Keratinocyte (primary cell): ENCODE results near the gene PSD2. TPM values are rescaled to one million over a fixed set of nuclear protein-coding genes. Genes with fewer than 3 reads are reported as not detected.

ENCODE experiments used
- DNase-seq: peaks from one replicate; pipeline ENCODE4 v3.0.0-alpha.2; 2011; ENCODE audit warnings: low read depth, missing footprints, low spot score
- FAIRE-seq: peaks from 2 replicates; lab custom pipeline; 2011; peaks lifted over from hg19 to GRCh38; lab: Jason Lieb, UNC
- H2AFZ ChIP-seq: 2 replicates; pipeline ENCODE4 v1.6.0; 2012; ENCODE audit warnings: low read length, control low read depth, inconsistent platforms; ENCODE audit not compliant: control insufficient read depth
- H3K27ac ChIP-seq: 2 replicates; pipeline ENCODE4 v1.5.1; 2011; ENCODE audit warnings: low read length; ENCODE audit not compliant: control insufficient read depth, insufficient read depth
- H3K27me3 ChIP-seq: 3 replicates; pipeline ENCODE4 v1.6.0; 2011; ENCODE audit warnings: low read length; ENCODE audit not compliant: control insufficient read depth, insufficient read depth; ENCODE audit errors: extremely low read depth
- H3K36me3 ChIP-seq, 2 experiments: 2 replicates in 1 of 2; 3 replicates in 1 of 2; pipeline ENCODE4 v1.5.1; 2011; ENCODE audit warnings: low read length in 2 of 2, mild to moderate bottlenecking in 1 of 2; ENCODE audit not compliant: control insufficient read depth in 2 of 2, insufficient read depth in 2 of 2; ENCODE audit errors: extremely low read depth in 1 of 2
- H3K4me1 ChIP-seq: 3 replicates; pipeline ENCODE4 v1.5.1; 2011; ENCODE audit warnings: low read length; ENCODE audit not compliant: control insufficient read depth, insufficient read depth; ENCODE audit errors: extremely low read depth
- H3K4me2 ChIP-seq: 3 replicates; pipeline ENCODE4 v1.6.0; 2011; ENCODE audit warnings: low read depth, low read length; ENCODE audit not compliant: control insufficient read depth, insufficient read depth; ENCODE audit errors: extremely low read depth
- H3K4me3 ChIP-seq, 3 experiments: fragments of 200-600 bp in 1 of 3; sonication (generic) in 1 of 3; 2 replicates in 2 of 3; 3 replicates in 1 of 3; pipeline ENCODE4 v1.5.1; 2011 to 2016; ENCODE audit warnings: low read length in 3 of 3, mild to moderate bottlenecking in 3 of 3, control low read depth in 2 of 3, inconsistent platforms in 1 of 3, low read depth in 1 of 3, mixed read lengths in 1 of 3, mixed run types in 1 of 3, moderate library complexity in 1 of 3; ENCODE audit not compliant: control insufficient read depth in 2 of 3, insufficient read depth in 2 of 3; ENCODE audit errors: extremely low read depth in 1 of 3
- H3K79me2 ChIP-seq: 2 replicates; pipeline ENCODE4 v1.6.0; 2012; ENCODE audit warnings: low read length; ENCODE audit not compliant: control insufficient read depth, insufficient read depth
- H3K9ac ChIP-seq: 3 replicates; pipeline ENCODE4 v1.6.0; 2011; ENCODE audit warnings: low read length; ENCODE audit not compliant: control insufficient read depth, insufficient read depth; ENCODE audit errors: extremely low read depth
- H3K9me1 ChIP-seq: 3 replicates; pipeline ENCODE4 v1.6.0; 2011; ENCODE audit warnings: low read length; ENCODE audit not compliant: control insufficient read depth, insufficient read depth; ENCODE audit errors: extremely low read depth
- H3K9me3 ChIP-seq: 2 replicates; pipeline ENCODE4 v1.5.1; 2012; ENCODE audit warnings: low read depth, low read length; ENCODE audit not compliant: control insufficient read depth
- H4K20me1 ChIP-seq: 3 replicates; pipeline ENCODE4 v1.6.0; 2011; ENCODE audit warnings: low read length; ENCODE audit not compliant: control insufficient read depth, insufficient read depth; ENCODE audit errors: extremely low read depth
- EZH2 ChIP-seq: IDR thresholded peaks from one replicate; pipeline ENCODE4 v1.6.1; 2012; ENCODE audit warnings: inconsistent platforms, mild to moderate bottlenecking, low read length, moderate library complexity
- dilution Hi-C: fragments of 300-500 bp; cut with MboI; formaldehyde crosslinking; loops from one replicate; pipeline ENCODE4 v1.7.0; 2020; ENCODE audit warnings: low sequenced_read_pairs; ENCODE audit not compliant: extremely low pct_ligation_motif_present
- polyA plus RNA-seq, 5 experiments: library from polyadenylated mRNA; depleted of rRNA in 3 of 5; stranded (reverse) in 3 of 5; stranded (forward) in 1 of 5; unstranded in 1 of 5; fragments of >200 nt; gene quantifications; 1 replicate in 1 of 5; 2 replicates in 3 of 5; 3 replicates in 1 of 5; pipeline versions ENCODE4 v1.2.1 to v1.2.3, GENCODE V29; 2011 to 2012; ENCODE audit warnings: missing spikeins in 2 of 5, low read depth in 1 of 5, low replicate concordance in 1 of 5
- TF ChIP-seq, protein P1 (sequence below), 3 experiments: IDR thresholded peaks in 1 of 3; conservative IDR thresholded peaks in 1 of 3; optimal IDR thresholded peaks in 1 of 3; 2 replicates in 2 of 3; 3 replicates in 1 of 3; pipeline versions ENCODE3 to v1.5.1; 2011; ENCODE audit warnings: low read length in 3 of 3, mild to moderate bottlenecking in 3 of 3, moderate library complexity in 2 of 3, control low read depth in 1 of 3, inconsistent platforms in 1 of 3; ENCODE audit not compliant: insufficient read depth in 2 of 3; ENCODE audit errors: extremely low read depth in 1 of 3

Gene PSD2
- polyA plus RNA-seq, 1 donor (not counting 4 experiments of a cell fraction or from before 2014, with no cell fraction given): not detected

DNA sequence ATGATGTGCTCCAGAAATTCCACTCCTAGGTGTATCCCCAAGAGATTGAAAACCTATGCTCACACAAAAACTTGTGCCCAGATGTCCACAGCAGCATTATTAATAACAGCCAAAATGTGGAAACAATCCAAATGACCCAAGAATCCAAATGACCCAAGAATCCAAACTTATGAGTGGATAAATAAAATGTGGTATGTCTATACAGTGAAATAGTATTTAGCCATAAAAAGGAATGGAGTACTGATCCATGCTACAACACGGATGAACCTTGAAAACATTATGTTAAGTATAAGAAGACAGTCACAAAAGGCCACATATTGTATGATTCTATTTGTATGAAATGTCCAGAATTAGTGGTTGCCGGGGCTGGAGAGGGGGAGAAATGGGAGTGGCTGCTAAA, 80.3 kb downstream of the PSD2 start:
- Histone ChIP-seq H3K4me1 (peaks cover 20% of the 10 kb centered on the region), H3K4me2 (no peak overlapping the region), H4K20me1 (no peaks in the 10 kb centered on the region), H3K4me3 (no peak overlapping the region), H3K9ac (no peak overlapping the region), H3K9me1 (no peaks in the 10 kb centered on the region), H3K79me2 (no peaks in the 10 kb centered on the region), H3K27ac (no peak overlapping the region), H3K27me3 (no peaks in the 10 kb centered on the region), H2AFZ (no peak overlapping the region), H3K36me3 (no peaks in the 10 kb centered on the region), H3K9me3 (no peaks in the 10 kb centered on the region)
- dilution Hi-C loops: no loop called here
- DNase-seq (no peak), FAIRE-seq (no peak)
- TF ChIP-seq, protein P1, sequence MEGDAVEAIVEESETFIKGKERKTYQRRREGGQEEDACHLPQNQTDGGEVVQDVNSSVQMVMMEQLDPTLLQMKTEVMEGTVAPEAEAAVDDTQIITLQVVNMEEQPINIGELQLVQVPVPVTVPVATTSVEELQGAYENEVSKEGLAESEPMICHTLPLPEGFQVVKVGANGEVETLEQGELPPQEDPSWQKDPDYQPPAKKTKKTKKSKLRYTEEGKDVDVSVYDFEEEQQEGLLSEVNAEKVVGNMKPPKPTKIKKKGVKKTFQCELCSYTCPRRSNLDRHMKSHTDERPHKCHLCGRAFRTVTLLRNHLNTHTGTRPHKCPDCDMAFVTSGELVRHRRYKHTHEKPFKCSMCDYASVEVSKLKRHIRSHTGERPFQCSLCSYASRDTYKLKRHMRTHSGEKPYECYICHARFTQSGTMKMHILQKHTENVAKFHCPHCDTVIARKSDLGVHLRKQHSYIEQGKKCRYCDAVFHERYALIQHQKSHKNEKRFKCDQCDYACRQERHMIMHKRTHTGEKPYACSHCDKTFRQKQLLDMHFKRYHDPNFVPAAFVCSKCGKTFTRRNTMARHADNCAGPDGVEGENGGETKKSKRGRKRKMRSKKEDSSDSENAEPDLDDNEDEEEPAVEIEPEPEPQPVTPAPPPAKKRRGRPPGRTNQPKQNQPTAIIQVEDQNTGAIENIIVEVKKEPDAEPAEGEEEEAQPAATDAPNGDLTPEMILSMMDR (optimal IDR thresholded peaks at IDR 0.05 in 1 of 3, IDR thresholded peaks at IDR 0.05 in 1 of 3, conservative IDR thresholded peaks at IDR 0.05 in 1 of 3; ENCODE audit: extremely low read depth in 1 of 3, insufficient read depth in 2 of 3, low read length in 3 of 3): no peak
- TF ChIP-seq EZH2: no peak

DNA sequence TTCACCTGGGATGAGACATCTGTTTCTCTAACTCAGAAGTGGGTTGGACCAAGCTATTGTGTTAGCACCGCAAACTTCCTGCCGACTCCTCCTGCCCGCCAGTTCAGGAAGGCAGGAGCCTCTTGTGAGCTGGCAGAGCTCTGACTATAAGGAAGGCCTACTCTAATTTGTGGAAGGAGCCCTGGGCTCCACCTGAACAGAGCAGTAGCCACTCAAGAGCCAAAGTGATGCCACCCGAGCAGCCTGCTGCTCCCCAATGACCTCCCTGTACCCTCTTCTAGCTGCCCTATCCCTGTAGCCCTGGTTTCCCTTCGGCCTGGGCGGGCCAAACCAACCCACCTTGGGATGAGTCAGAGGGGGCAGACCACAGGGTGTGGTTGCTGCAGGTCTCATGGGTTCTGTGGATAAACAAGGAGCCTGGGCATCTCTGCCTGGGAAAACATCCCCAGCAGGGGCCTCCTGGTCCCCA, 81.6 kb downstream of the PSD2 start:
- Histone ChIP-seq H3K27me3 (no peaks in the 10 kb centered on the region), H3K4me1 (peaks cover 16% of the 10 kb centered on the region), H4K20me1 (no peaks in the 10 kb centered on the region), H3K79me2 (no peaks in the 10 kb centered on the region), H3K4me2 (peak overlapping the region; percentile 83), H3K9ac (peak overlapping the region; percentile 69), H3K9me1 (no peaks in the 10 kb centered on the region), H2AFZ (peak overlapping the region; percentile 91), H3K4me3 (peak overlapping the region in 2 of 3 experiments; percentile 13 to 29), H3K36me3 (no peaks in the 10 kb centered on the region), H3K27ac (peak overlapping the region; percentile 95), H3K9me3 (no peaks in the 10 kb centered on the region)
- FAIRE-seq (peak; percentile 84), DNase-seq (peak; percentile 53)
- dilution Hi-C loops: no loop called here
- TF ChIP-seq, protein P1 (optimal IDR thresholded peaks at IDR 0.05 in 1 of 3, IDR thresholded peaks at IDR 0.05 in 1 of 3, conservative IDR thresholded peaks at IDR 0.05 in 1 of 3; ENCODE audit: extremely low read depth in 1 of 3, insufficient read depth in 2 of 3, low read length in 3 of 3): no peak
- TF ChIP-seq EZH2: no peak
